DND-41 (cell line): ENCODE data around the gene LAD1.

Experiments
- ATAC-seq: fragments of 200-7000 bp; cut with Tn5 transposase; 3 replicates; pipeline ENCODE4 v1.9.1; 2021; ENCODE audit warnings: low read depth; ENCODE audit not compliant: insufficient read depth
- DNase-seq: peaks from one replicate; pipeline ENCODE4 v3.0.0-alpha.2; 2020
- H2AFZ ChIP-seq: 2 replicates; pipeline ENCODE4 v1.6.0; 2012; ENCODE audit warnings: low read depth, low read length
- H3K27ac ChIP-seq: 2 replicates; pipeline ENCODE4 v1.5.1; 2012; ENCODE audit warnings: low read length, inconsistent platforms
- H3K27me3 ChIP-seq: fragments of 200-600 bp; sonication (generic); 2 replicates; pipeline ENCODE4 v1.6.0; 2012; ENCODE audit warnings: low read length, mild to moderate bottlenecking, inconsistent platforms; ENCODE audit not compliant: insufficient read depth, poor library complexity
- H3K36me3 ChIP-seq: 2 replicates; pipeline ENCODE4 v1.5.1; 2012; ENCODE audit warnings: low read length, inconsistent platforms; ENCODE audit not compliant: insufficient read depth
- H3K4me1 ChIP-seq: 2 replicates; pipeline ENCODE4 v1.5.1; 2012; ENCODE audit warnings: mild to moderate bottlenecking, low read length; ENCODE audit not compliant: insufficient read depth
- H3K4me2 ChIP-seq: 2 replicates; pipeline ENCODE4 v1.6.0; 2012; ENCODE audit warnings: mild to moderate bottlenecking, moderate library complexity, low read length, inconsistent platforms; ENCODE audit not compliant: insufficient read depth
- H3K4me3 ChIP-seq, 2 experiments: fragments of 200-600 bp in 1 of 2; shearing (Covaris generic) in 1 of 2; 2 replicates each; pipeline ENCODE4 v1.5.1; 2012 to 2016; ENCODE audit warnings: inconsistent platforms in 2 of 2, low read length in 2 of 2, mild to moderate bottlenecking in 2 of 2, low read depth in 1 of 2, moderate library complexity in 1 of 2
- H3K79me2 ChIP-seq: 2 replicates; pipeline ENCODE4 v1.6.0; 2012; ENCODE audit warnings: low read length, inconsistent platforms; ENCODE audit not compliant: insufficient read depth
- H3K9ac ChIP-seq: 2 replicates; pipeline ENCODE4 v1.6.0; 2012; ENCODE audit warnings: low read depth, mild to moderate bottlenecking, inconsistent platforms, low read length, moderate library complexity
- H3K9me3 ChIP-seq: 2 replicates; pipeline ENCODE4 v1.5.1; 2012; ENCODE audit warnings: low read length, moderate library complexity, mild to moderate bottlenecking, inconsistent platforms; ENCODE audit not compliant: insufficient read depth, severe bottlenecking
- H4K20me1 ChIP-seq: 2 replicates; pipeline ENCODE4 v1.6.0; 2012; ENCODE audit warnings: low read length; ENCODE audit not compliant: insufficient read depth
- CTCF ChIP-seq: IDR thresholded peaks from 2 replicates; pipeline ENCODE4 v1.5.1; 2012; ENCODE audit warnings: borderline replicate concordance, low read length, moderate library complexity, mild to moderate bottlenecking; ENCODE audit not compliant: poor library complexity, severe bottlenecking; ENCODE audit errors: extremely low read depth
- EZH2 ChIP-seq: IDR thresholded peaks from 3 replicates; pipeline ENCODE4 v1.6.1; 2012; ENCODE audit warnings: borderline replicate concordance, low read depth, mild to moderate bottlenecking, moderate library complexity, low read length, inconsistent platforms; ENCODE audit not compliant: severe bottlenecking

LAD1 gene

DNA sequence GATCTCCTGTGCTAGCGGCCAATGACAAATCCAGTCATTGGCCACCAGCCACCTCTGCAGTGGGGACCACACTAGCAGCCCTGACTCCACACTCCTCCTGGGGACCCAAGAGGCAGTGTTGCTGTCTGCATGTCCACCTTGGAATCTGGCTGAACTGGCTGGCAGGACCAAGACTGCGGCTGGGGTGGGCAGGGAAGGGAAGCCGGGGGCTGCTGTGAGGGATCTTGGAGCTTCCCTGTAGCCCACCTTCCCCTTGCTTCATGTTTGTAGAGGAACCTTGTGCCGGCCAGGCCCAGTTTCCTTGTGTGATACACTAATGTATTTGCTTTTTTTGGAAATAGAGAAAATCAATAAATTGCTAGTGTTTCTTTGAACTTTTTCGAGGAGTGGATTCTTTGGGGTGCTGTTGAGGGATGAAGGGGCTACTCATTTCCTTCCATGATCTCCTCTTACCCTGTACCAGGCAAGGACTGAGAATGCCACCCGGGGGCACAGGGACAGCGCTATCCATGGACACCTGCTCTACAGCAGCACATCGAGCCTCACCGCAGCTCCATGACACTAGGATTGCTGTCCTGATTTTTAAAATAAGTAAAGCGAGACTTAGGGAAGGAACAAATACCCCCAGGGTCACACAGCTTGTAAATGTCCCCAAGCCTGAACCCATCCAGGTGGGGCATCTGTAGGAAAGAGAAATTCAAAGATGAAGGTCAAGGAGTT, 66.3 kb downstream of the LAD1 start:
- no peak for DNase-seq
- TF ChIP-seq CTCF = no peak
- TF ChIP-seq EZH2 = no peak
- no peak overlapping the region for H3K4me3 ChIP-seq
- H3K27me3 ChIP-seq = no peaks in the 10 kb centered on the region
- no peak for ATAC-seq
- H3K27ac ChIP-seq = no peak overlapping the region
- no peaks in the 10 kb centered on the region for H4K20me1 ChIP-seq
- no peaks in the 10 kb centered on the region; the same call in 1 of the 2 replicates for H3K4me1 ChIP-seq
- no peaks in the 10 kb centered on the region for H3K36me3 ChIP-seq
- H2AFZ ChIP-seq = no peak overlapping the region
- H3K4me2 ChIP-seq = no peak overlapping the region
- H3K79me2 ChIP-seq = no peaks in the 10 kb centered on the region
- no peaks in the 10 kb centered on the region for H3K9me3 ChIP-seq
- H3K9ac ChIP-seq = no peak overlapping the region

DNA sequence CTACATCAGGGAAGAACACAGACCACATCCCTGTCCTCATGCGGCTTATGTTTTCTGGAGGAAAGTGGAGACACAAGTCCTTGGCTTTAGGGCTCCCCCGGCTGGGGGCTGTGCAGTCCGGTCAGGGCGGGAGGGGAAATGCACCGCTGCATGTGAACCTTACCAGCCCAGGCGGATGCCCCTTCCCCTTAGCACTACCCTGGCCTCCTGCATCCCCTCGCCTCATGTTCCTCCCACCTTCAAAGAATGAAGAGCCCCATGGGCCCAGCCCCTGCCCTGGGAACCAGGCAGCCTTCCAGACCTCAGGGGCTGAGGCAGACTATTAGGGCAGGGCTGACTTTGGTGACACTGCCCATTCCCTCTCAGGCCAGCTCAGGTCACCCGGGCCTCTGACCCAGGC, 67.1 kb downstream of the LAD1 start:
- no peak for ATAC-seq
- Histone ChIP-seq H3K9me3 (no peaks in the 10 kb centered on the region), H3K4me3 (no peak overlapping the region), H2AFZ (no peak overlapping the region), H3K36me3 (no peaks in the 10 kb centered on the region), H3K79me2 (no peaks in the 10 kb centered on the region), H3K27me3 (no peaks in the 10 kb centered on the region), H3K4me1 (no peaks in the 10 kb centered on the region; the same call in 1 of the 2 replicates), H3K27ac (no peak overlapping the region), H4K20me1 (no peaks in the 10 kb centered on the region), H3K4me2 (no peak overlapping the region), H3K9ac (no peak overlapping the region)
- no peak for TF ChIP-seq EZH2
- no peak for TF ChIP-seq CTCF
- no peak for DNase-seq

DNA sequence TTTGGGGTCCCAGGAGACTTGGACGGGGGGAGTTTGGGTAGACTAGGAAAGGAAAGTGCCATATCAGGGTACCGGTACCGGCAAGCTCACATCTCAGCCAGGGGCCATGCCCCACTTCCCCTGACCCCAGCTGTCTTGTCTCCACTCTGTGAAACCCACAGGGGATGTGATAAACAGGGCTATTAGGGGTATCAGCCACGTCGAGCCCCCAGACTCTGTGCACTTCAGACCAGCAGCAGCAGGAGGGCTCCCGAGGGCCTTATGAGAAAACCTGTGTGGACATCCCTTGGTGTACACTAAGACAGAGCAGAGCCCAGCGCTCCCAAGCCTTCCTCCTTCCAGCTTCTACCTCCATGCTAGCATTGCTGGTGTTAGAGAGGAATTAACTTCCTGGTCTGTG, 68.0 kb downstream of the LAD1 start:
- Histone ChIP-seq H3K4me1 (no peaks in the 10 kb centered on the region; the same call in 1 of the 2 replicates), H3K9me3 (no peaks in the 10 kb centered on the region), H3K4me2 (no peak overlapping the region), H3K9ac (no peak overlapping the region), H2AFZ (no peak overlapping the region), H3K4me3 (no peak overlapping the region), H3K27ac (no peak overlapping the region), H3K27me3 (no peaks in the 10 kb centered on the region), H4K20me1 (no peaks in the 10 kb centered on the region), H3K36me3 (no peaks in the 10 kb centered on the region), H3K79me2 (no peaks in the 10 kb centered on the region)
- DNase-seq (no peak), ATAC-seq (no peak)
- TF ChIP-seq CTCF (no peak), EZH2 (no peak)
